Measurements from ENCODE around the gene DNAJC7. TPM values are rescaled to one million over a fixed set of nuclear protein-coding genes. Genes with fewer than 3 reads are reported as not detected.

Gene DNAJC7
- total RNA-seq, 1 donor from 2014 or later = 92.5 TPM

- no peak for DNase-seq (ENCODE audit: low spot score)
- no peaks in the 10 kb centered on the region for H4K20me1 ChIP-seq (ENCODE audit: low read depth)
- no peaks in the 10 kb centered on the region for H3K9me3 ChIP-seq (ENCODE audit: low read depth)
- H3K27ac ChIP-seq = no peak overlapping the region
- H3F3A ChIP-seq (ENCODE audit: low read depth) = peaks cover 9% of the 10 kb centered on the region
- no peaks in the 10 kb centered on the region for H3K27me3 ChIP-seq
- Mint-ChIP-seq H3K4me3 (no peak overlapping the region), H3K27me3 (ENCODE audit: insufficient read depth, low read depth) (peaks cover 5% of the 10 kb centered on the region), H3K27ac (no peak overlapping the region), H3K4me1 (peaks cover 3% of the 10 kb centered on the region), H3K36me3 (peaks cover 37% of the 10 kb centered on the region), H3K9me3 (no peaks in the 10 kb centered on the region)
- H3K79me2 ChIP-seq (ENCODE audit: low read depth) = no peaks in the 10 kb centered on the region
- peaks cover 19% of the 10 kb centered on the region for H3K36me3 ChIP-seq
- no peak overlapping the region for H2AFZ ChIP-seq (replicated peaks)
- TF ChIP-seq CTCF (IDR thresholded peaks at IDR 0.05) (no peak), EZH2 (IDR thresholded peaks at IDR 0.05) (no peak), EZH2phosphoT487 (IDR thresholded peaks at IDR 0.05) (no peak)
- H3K4me3 ChIP-seq = no peak overlapping the region
- no peak overlapping the region for H3K9ac ChIP-seq
- H3K4me1 ChIP-seq = no peaks in the 10 kb centered on the region
- no peak overlapping the region for H3K4me2 ChIP-seq
Observed at GRCh38 chr17:41982026-41982760, 35.0 kb downstream of the DNAJC7 start.

DNA sequence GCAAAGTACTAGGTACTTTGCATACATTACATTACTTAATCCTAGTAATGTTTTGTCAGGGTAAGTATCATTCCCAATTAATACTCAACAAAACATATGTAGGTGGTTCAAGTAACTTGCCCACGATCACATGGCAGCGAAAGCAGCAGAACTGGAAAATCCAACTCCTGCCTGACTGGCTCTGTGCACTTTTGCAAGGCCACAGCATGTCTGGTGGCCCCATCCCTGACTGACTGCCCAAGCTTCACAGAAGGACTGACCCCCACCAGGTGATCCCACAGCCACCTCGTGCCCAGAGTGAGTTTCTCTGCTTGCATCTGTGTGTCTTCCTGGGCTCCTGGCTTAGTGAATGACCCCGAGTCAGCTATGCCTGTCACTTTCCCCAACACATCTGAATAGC lies 39.2 kb downstream of the DNAJC7 start:
- Histone ChIP-seq H3K9me3 (ENCODE audit: low read depth) (no peaks in the 10 kb centered on the region), H3K27me3 (no peaks in the 10 kb centered on the region), H3K4me3 (no peak overlapping the region), H3K9ac (no peak overlapping the region), H3K79me2 (ENCODE audit: low read depth) (no peaks in the 10 kb centered on the region), H3K4me1 (no peaks in the 10 kb centered on the region), H3F3A (ENCODE audit: low read depth) (peaks cover 8% of the 10 kb centered on the region), H3K4me2 (no peak overlapping the region), H3K36me3 (peaks cover 5% of the 10 kb centered on the region), H2AFZ (replicated peaks) (no peak overlapping the region), H4K20me1 (ENCODE audit: low read depth) (peaks cover 11% of the 10 kb centered on the region), H3K27ac (no peak overlapping the region)
- no peaks in the 10 kb centered on the region for H3K4me1 Mint-ChIP-seq
- peaks cover 2% of the 10 kb centered on the region for H3K27me3 Mint-ChIP-seq (ENCODE audit: insufficient read depth, low read depth)
- H3K36me3 Mint-ChIP-seq = peaks cover 34% of the 10 kb centered on the region
- no peak for DNase-seq (ENCODE audit: low spot score)
- H3K27ac Mint-ChIP-seq = no peak overlapping the region
- H3K9me3 Mint-ChIP-seq = no peaks in the 10 kb centered on the region
- H3K4me3 Mint-ChIP-seq = no peak overlapping the region
- TF ChIP-seq CTCF (IDR thresholded peaks at IDR 0.05) (no peak), EZH2 (IDR thresholded peaks at IDR 0.05) (no peak), EZH2phosphoT487 (IDR thresholded peaks at IDR 0.05) (no peak)

GRCh38 chr17:41976142-41976768 lies 41.0 kb downstream of the DNAJC7 start:
- peaks cover 29% of the 10 kb centered on the region for H3K36me3 Mint-ChIP-seq
- H3K79me2 ChIP-seq (ENCODE audit: low read depth) = peaks cover under 1% of the 10 kb centered on the region
- no peak for DNase-seq (ENCODE audit: low spot score)
- no peak overlapping the region for H2AFZ ChIP-seq (replicated peaks)
- H3K9ac ChIP-seq = no peak overlapping the region
- H3K4me2 ChIP-seq = no peak overlapping the region
- no peaks in the 10 kb centered on the region for H3K9me3 ChIP-seq (ENCODE audit: low read depth)
- no peak overlapping the region for H3K27ac Mint-ChIP-seq
- H3K4me1 Mint-ChIP-seq = no peaks in the 10 kb centered on the region
- peaks cover 8% of the 10 kb centered on the region for H3F3A ChIP-seq (ENCODE audit: low read depth)
- H3K4me3 Mint-ChIP-seq = no peak overlapping the region
- H3K27me3 ChIP-seq = no peaks in the 10 kb centered on the region
- no peaks in the 10 kb centered on the region for H3K36me3 ChIP-seq
- TF ChIP-seq CTCF (IDR thresholded peaks at IDR 0.05) (no peak), EZH2 (IDR thresholded peaks at IDR 0.05) (no peak), EZH2phosphoT487 (IDR thresholded peaks at IDR 0.05) (no peak)
- no peaks in the 10 kb centered on the region for H3K4me1 ChIP-seq
- H3K9me3 Mint-ChIP-seq = no peaks in the 10 kb centered on the region
- H3K27ac ChIP-seq = no peak overlapping the region
- H3K27me3 Mint-ChIP-seq (ENCODE audit: insufficient read depth, low read depth) = peaks cover 2% of the 10 kb centered on the region
- peaks cover 23% of the 10 kb centered on the region for H4K20me1 ChIP-seq (ENCODE audit: low read depth)
- no peak overlapping the region for H3K4me3 ChIP-seq

Measured in neural progenitor cell (in vitro differentiated cells).